ENCODE results near the gene EP400. TPM values are rescaled to one million over a fixed set of nuclear protein-coding genes. Genes with fewer than 3 reads are reported as not detected.

Gene EP400
- total and polyA plus RNA-seq, 9 of the 15 experiments (the other 6 are each of a cell fraction or from before 2014, with no cell fraction given), result 4.5 to 58.0 (median 7.0) TPM

GRCh38 chr12:132052196-132052932 is 102.6 kb downstream of the EP400 start (continued):
- TF ChIP-seq CEBPZ (IDR thresholded peaks at IDR 0.05; ENCODE audit: borderline replicate concordance, low read depth, low read length), result no peak

GRCh38 chr12:132053338-132054330 is 103.9 kb downstream of the EP400 start:
- no peak overlapping the region for H2AFZ ChIP-seq (ENCODE audit: low read depth, low read length)
- H3K27ac ChIP-seq (ENCODE audit: extremely low read depth, low read depth, low read length), result no peak overlapping the region
- 96% methylated on average over 18 of the region's 27 CpGs for WGBS (ENCODE audit: insufficient coverage, low coverage, missing lambda C conversion rate)
- H4K20me1 ChIP-seq (replicated peaks; ENCODE audit: control insufficient read depth, insufficient read depth, low read length), result 0 out of 2 replicates have a peak, but pooled peaks cover 4% of the 10 kb centered on the region
- no peak overlapping the region for H3K4me2 ChIP-seq (ENCODE audit: insufficient read depth, low read length)
- no peaks in the 10 kb centered on the region for H3K9me3 ChIP-seq (replicated peaks; ENCODE audit: control insufficient read depth, insufficient read depth, low read depth, low read length)
- no peak overlapping the region for H3K9ac ChIP-seq (ENCODE audit: insufficient read depth in 1 of 2, low read depth in 2 of 2, low read length in 2 of 2)
- BruUV-seq (replicated peaks), result no TSS peak
- ATAC-seq, result no peak
- H3K27me3 ChIP-seq (ENCODE audit: control insufficient read depth in 2 of 2, insufficient read depth in 2 of 2, low read length in 2 of 2), result no peaks in the 10 kb centered on the region
- no peaks in the 10 kb centered on the region for H3K4me1 ChIP-seq (replicated peaks in 1 of 2; ENCODE audit: control insufficient read depth in 2 of 2, insufficient read depth in 2 of 2, low read length in 2 of 2)
- H3K79me2 ChIP-seq (ENCODE audit: control insufficient read depth, insufficient read depth, low read length), result no peaks in the 10 kb centered on the region
- no peak for DNase-seq (ENCODE audit: extremely low read depth in 1 of 4, low spot score in 3 of 4)
- ChIA-PET POLR2A (no interaction called here), CTCF (ENCODE audit: low intra/inter-chr PET ratio) (no interaction called here)
- H3K4me3 ChIP-seq, result no peak overlapping the region
- no peak for FAIRE-seq
- intact Hi-C loops (cut with micrococcal nuclease), result no loop called here
- no peaks in the 10 kb centered on the region for H3K9me1 ChIP-seq (ENCODE audit: control insufficient read depth, insufficient read depth, low read length)
- H3K36me3 ChIP-seq (ENCODE audit: control insufficient read depth, insufficient read depth, low read length), result peaks cover 93% of the 10 kb centered on the region
- in situ Hi-C loops (cut with MboI), result no loop called here
- TF ChIP-seq ZNF318 (IDR thresholded peaks at IDR 0.05; ENCODE audit: borderline replicate concordance in 1 of 2, low read depth in 1 of 2), result no peak
- TF ChIP-seq PHF8 (IDR thresholded peaks at IDR 0.05; ENCODE audit: borderline replicate concordance, low read length), result no peak
- no peak for TF ChIP-seq ZNF586 (CRISPR knock-in tag; conservative IDR thresholded peaks at IDR 0.05)
- no peak for TF ChIP-seq HNRNPL (IDR thresholded peaks at IDR 0.05; ENCODE audit: low read depth, low read length)
